Loucy (cell line): Measurements from ENCODE around the gene TOX2.

Source experiments
- EZH2phosphoT487 ChIP-seq: fragments of 200-600 bp; IDR thresholded peaks from 2 replicates; pipeline ENCODE4 v1.6.1; 2018; ENCODE audit warnings: antibody characterized with exemption, mild to moderate bottlenecking, moderate library complexity, borderline replicate concordance
- TF ChIP-seq, protein P1 (sequence below): fragments of 200-600 bp; sonication (generic); conservative IDR thresholded peaks from 2 replicates; pipeline ENCODE4 v1.5.1; 2014; ENCODE audit warnings: mild to moderate bottlenecking, antibody characterized with exemption, low read length

DNA sequence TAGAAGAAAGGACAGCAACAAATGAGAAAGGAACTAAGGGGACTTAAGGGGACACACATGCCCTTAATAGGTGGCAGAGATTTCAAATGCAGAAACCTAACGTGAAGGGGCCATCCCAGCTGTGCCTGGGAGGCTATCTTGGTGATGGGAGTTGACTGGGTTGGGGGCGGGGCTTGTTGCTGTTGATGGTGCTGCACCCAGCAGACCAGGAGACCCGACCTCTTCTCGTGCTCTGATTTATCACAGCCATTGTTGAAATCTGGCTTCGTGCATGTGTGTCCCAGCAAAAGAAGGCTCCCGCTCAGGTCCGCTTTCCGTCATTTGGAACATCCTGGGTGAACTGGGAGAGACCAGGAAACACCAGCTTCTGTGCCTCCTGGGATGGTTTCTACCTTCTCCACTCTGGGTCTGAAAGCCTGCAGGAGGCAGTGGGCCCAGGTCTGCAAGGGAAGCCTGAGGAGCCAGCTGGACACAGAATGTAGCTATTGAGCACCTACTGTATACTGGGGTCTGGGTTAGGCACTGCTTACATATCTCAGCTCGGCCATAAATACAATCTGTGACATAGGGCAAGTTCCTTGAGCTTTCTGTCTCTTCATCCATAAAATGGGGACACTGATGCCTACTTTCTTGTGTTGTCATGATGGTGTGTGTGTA lies 32.1 kb downstream of the TOX2 start:
- TF ChIP-seq, protein P1, sequence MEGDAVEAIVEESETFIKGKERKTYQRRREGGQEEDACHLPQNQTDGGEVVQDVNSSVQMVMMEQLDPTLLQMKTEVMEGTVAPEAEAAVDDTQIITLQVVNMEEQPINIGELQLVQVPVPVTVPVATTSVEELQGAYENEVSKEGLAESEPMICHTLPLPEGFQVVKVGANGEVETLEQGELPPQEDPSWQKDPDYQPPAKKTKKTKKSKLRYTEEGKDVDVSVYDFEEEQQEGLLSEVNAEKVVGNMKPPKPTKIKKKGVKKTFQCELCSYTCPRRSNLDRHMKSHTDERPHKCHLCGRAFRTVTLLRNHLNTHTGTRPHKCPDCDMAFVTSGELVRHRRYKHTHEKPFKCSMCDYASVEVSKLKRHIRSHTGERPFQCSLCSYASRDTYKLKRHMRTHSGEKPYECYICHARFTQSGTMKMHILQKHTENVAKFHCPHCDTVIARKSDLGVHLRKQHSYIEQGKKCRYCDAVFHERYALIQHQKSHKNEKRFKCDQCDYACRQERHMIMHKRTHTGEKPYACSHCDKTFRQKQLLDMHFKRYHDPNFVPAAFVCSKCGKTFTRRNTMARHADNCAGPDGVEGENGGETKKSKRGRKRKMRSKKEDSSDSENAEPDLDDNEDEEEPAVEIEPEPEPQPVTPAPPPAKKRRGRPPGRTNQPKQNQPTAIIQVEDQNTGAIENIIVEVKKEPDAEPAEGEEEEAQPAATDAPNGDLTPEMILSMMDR = no peak
- no peak for TF ChIP-seq EZH2phosphoT487
